GM21737 (cell line): ENCODE data around the gene ARHGAP28.
"Not testable (repeated sequence)": the region's sequence is repeated elsewhere in the genome, so short reads cannot be mapped to it uniquely, and the experiment has no call there.

Experiments
- ATAC-seq: cut with Tn5 transposase; IDR thresholded peaks from one replicate; pipeline ENCODE4 v1.9.1; 2021; ENCODE audit warnings: mild to moderate bottlenecking, moderate library complexity; ENCODE audit not compliant: unreplicated experiment

ARHGAP28 gene

GRCh38 chr18:6773777-6774176 lies 44.3 kb downstream of the ARHGAP28 start:
- no peak for ATAC-seq

GRCh38 chr18:6775237-6775636 lies 45.7 kb downstream of the ARHGAP28 start:
- no peak for ATAC-seq

GRCh38 chr18:6775702-6776101 lies 46.2 kb downstream of the ARHGAP28 start:
- ATAC-seq: no peak

DNA sequence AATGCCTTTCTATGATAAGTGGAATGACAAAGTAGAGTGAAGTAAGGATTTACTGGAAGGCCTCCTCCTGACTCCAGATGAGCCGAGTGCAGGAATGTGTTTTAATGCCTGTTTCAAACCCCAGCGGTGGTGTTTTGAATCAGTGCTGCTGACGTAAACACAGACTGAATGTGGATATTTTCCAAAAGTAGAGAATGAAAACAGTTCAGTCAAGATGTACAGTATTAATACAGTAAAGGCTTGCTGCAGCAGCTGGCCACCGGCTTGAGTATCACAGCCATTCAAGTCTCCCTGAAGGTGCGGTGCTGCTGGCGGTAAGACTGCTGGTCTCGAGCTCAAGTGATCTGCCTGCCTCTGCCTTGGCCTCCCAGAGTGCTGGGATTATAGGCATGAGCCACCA lies 46.7 kb downstream of the ARHGAP28 start:
- no peak for ATAC-seq

- no peak for ATAC-seq
These were observed 48.0 kb downstream of the ARHGAP28 start for GRCh38 chr18:6777509-6777908.

GRCh38 chr18:6778459-6779247 lies 49.1 kb downstream of the ARHGAP28 start:
- ATAC-seq: no peak

DNA sequence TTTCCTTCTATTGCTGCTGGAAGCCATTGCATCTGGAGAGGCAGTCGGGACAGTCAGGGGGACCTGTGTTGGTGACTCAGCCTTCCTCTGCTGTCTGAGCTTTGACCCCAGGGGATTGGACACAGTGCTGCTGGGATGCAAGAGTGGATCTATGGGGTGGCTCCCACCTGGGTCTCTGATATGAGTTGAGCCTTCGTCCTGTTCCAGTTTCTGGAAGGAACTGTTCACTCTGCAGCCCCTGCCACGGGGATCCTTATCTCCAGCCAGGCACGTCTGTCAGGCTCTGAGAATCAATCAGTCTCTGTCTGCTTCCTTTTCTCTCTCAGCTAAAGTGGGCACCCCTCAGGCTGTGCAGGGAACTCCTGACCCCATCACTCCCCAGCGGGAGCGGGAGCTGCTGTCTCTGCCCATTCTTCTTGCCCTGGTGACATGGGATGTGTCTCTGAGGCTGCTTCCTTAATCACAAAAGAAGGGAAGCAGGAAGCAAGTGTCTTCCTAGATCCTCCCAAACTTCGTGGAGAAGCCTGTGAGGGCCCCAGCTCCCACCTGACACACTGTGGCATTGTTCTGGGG lies 51.7 kb downstream of the ARHGAP28 start:
- ATAC-seq: no peak

- no peak for ATAC-seq
These were observed 52.3 kb downstream of the ARHGAP28 start for GRCh38 chr18:6781796-6782195.

GRCh38 chr18:6782861-6783260 lies 53.3 kb downstream of the ARHGAP28 start:
- no peak for ATAC-seq

DNA sequence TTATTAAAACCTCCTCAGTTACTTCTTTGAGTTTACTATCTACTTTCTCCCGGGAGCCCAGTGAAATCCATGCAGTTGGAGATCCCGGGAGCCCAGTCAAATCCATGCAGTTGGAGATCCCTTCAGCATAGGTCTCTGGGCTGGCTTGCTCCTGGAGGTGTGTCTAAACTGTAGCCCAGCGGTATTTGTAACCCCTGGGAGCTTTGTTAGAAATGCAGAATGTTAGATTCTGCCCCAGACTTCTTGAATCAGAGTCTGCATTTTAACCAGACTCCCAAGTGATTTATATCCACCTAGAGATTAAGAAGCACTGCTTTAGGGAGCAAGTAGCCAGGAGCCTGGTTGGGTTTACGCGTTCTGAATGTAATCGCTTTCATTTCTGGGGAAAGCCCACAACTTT lies 54.5 kb downstream of the ARHGAP28 start:
- ATAC-seq: no peak

DNA sequence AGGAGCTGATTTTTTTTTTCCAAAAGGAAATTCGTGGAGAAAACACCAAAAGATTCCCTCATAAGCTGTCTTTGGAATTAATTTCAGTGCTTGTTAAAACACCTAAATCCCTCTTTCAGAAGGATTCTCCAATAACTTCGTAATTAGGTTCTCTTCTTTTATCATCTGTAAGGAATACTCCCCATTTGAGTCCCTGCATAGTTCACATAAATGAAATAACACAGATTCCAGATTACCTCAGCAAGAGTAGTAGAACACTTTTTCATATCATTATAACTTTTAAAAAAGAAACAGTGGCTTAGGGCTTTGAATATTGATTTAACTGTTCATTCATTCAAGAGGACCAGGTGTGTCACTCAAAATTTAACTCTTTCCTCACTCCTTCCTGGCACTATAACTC lies 55.5 kb downstream of the ARHGAP28 start:
- no peak for ATAC-seq

DNA sequence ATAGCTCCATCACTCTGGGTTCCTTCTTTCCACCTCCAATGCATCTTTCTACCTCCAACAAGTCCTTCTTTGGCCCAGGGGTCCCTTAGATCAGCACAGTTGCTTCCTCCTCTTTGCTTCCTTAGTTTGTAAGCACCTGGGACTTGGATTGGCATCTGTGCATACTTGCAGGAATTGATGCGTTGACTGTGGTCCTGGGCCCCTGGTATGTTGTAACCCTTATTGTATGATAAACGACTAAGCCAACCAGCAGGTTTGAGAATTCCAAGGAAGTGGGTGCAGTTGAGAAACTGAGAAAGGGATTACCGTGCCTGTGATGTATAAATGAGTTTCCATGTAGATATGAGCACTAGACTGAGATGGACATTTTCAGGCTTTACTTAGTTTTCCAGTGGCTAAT lies 55.9 kb downstream of the ARHGAP28 start:
- ATAC-seq: no peak

DNA sequence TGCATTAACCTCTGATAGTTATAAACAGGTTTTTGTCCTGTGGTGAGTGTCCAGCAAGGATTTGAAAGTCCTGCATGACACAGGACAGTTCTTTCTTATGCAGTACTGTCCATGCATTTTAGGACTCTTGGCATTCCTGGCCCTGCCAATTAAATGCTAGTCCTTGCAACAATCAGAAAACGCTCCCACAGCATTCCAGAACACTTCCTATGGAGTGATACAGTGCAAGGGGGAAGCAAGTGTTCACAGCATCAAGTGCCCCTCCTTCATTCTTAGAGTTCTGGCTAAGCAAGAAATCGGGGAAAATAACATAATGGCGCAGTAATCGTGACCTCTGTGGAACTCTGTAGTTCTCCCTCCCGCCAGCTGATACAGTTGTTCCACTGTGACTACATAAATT lies 62.9 kb downstream of the ARHGAP28 start:
- ATAC-seq: no peak

DNA sequence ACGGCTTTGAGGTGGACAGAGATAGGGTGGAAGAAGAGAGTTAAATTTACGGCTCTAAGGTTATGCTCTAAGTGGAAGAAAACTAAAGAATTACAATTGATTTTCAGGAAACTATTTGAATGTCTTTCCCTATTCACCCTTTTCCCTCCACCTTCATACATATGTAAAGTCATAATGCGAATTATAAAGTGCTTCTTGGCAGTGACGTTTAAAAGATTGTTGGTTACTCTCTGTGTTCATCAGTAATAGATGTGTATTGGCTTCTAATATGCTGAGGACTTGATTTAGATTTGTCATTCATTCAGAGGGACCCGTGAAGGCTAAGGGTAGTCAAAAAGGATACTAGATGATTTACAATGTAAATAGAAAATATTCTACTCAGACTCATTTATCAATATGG lies 63.9 kb downstream of the ARHGAP28 start:
- no peak for ATAC-seq

GRCh38 chr18:6793986-6794385 lies 64.5 kb downstream of the ARHGAP28 start:
- ATAC-seq: no peak

GRCh38 chr18:6795307-6795706 lies 65.8 kb downstream of the ARHGAP28 start:
- no peak for ATAC-seq

DNA sequence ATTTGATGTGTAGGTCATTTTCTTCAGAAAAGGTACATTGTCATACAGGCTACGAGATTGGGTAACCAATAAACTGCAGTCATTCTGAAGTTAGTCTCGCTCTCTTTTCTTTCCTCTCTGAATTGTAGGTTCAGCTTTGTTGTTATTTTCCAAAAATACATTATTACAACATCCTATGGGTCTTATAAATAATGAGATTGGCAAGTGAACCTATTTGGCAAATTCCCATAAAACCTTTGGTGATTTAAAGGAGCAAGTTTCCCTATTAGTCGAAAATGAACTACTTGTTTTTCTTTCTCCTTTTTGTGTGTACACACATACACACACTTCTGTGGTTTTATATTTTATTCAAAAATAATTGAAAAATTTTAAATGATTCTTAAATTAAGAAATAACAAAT lies 67.0 kb downstream of the ARHGAP28 start:
- no peak for ATAC-seq

- ATAC-seq: no peak
These were observed 67.7 kb downstream of the ARHGAP28 start for GRCh38 chr18:6797171-6797570.

- ATAC-seq: no peak
These were observed 69.4 kb downstream of the ARHGAP28 start for GRCh38 chr18:6798896-6799295.

DNA sequence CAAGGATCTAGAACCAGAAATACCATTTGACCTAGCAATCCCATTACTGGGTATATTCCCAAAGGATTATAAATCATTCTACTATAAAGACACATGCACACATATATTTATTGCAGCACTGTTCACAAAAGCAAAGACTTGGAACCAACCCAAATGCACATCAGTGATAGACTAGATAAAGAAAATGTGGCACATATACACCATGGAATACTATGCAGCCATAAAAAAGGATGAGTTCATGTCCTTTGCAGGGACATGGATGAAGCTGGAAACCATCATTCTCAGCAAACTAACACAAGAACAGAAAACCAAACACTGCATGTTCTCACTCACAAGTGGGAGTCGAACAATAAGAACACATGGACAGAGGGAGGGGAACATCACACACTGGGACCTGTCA lies 70.8 kb downstream of the ARHGAP28 start:
- ATAC-seq: not testable (repeated sequence)

GRCh38 chr18:6807515-6808257 lies 78.2 kb downstream of the ARHGAP28 start:
- no peak for ATAC-seq

DNA sequence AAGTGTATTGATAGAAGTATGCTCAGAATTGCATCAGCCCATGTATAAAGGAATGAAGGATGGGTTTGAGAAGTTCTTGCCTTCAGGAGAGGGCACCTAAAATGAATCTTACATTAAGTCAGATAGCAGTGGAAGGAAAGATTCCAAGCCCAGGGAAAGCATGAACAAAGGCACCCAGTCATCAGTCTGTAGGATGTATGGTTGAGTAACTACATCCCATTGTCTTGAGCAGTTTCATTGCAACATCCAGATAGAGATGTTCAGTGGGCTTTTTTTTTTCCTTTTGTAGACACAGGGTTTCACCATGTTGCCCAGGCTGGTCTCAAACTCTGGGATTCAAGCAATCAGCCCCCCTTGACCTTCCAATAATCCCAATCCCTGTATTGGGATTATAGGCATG lies 80.7 kb downstream of the ARHGAP28 start:
- no peak for ATAC-seq
